Stimulated activated CD4-positive, alpha-beta T cell treated with anti-CD3 and anti-CD28 coated beads, Interleukin-2, amount 100 ng/mL, for 4 hours (primary cell): ENCODE results near the gene SCAMP3.
"Not testable (repeated sequence)": the region's sequence is repeated elsewhere in the genome, so short reads cannot be mapped to it uniquely, and the experiment has no call there.

ENCODE experiments used
- DNase-seq: peaks from one replicate; pipeline ENCODE4 v3.0.0-alpha.2; 2020; ENCODE audit warnings: low read depth

SCAMP3 gene

GRCh38 chr1:155254714-155255242 lies 7.4 kb downstream of the SCAMP3 start:
- DNase-seq: no peak

DNA sequence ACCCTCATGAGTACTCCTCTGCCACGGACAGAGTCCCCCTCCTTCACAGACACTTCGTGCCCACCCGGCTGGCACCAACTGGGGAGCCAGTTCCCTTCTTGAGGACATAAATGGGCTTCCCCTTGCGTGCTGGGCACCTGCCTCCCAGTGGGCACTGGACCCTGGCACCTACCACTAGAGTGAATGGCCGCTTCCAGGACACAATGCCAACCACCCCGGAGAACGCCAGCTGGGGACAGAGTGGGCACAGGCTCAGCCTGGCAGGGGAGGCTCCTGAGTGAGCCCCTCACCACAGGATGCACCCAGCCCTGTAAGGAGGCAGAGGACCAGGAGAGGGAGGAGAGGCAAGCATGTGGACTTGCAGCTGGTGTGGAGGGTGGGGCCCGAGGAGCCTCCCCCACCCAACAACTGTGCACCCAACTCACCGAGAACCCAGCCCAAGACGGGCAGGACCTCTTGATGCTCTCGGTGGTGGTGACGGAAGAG lies 7.9 kb downstream of the SCAMP3 start:
- no peak for DNase-seq

GRCh38 chr1:155253797-155254196 lies 8.4 kb downstream of the SCAMP3 start:
- DNase-seq: no peak

DNA sequence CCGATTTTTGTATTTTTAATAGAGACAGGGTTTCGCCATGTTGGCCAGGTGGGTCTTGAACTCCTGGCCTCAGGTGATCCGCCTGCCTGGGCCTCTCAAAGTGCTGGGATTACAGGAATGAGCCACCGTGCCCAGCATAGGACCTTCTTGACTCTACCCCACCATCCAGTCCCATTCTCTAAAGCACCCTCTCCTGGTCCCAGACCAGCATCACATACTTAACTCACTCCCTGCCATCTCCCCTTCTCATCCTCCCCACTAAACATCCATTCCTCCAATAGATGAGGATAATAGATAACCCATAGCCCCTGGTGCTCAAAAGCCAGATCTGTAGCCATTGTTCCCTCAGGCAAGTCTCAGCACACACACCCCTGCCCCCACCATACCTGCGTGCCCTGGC lies 9.0 kb downstream of the SCAMP3 start:
- no peak for DNase-seq

DNA sequence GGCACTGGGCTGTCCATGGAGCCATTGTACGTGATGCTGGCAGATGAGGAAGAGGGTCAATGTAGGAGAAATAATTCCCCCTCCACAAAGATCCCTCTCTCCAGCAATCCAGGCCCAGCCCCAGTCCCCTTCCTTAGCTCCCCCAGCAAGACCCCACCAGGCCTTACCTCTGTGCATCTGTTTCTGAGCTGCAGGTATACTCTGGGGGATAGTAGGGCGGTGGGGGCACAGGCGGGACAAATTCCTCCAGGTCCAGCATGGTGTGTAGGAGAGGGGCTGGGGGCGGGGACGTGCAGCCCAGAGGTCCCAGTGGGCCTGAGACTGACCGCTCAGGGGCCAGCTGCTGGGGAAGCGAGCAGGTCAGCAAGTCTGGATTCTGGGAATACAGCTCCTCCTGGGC lies 10.6 kb downstream of the SCAMP3 start:
- no peak for DNase-seq

DNA sequence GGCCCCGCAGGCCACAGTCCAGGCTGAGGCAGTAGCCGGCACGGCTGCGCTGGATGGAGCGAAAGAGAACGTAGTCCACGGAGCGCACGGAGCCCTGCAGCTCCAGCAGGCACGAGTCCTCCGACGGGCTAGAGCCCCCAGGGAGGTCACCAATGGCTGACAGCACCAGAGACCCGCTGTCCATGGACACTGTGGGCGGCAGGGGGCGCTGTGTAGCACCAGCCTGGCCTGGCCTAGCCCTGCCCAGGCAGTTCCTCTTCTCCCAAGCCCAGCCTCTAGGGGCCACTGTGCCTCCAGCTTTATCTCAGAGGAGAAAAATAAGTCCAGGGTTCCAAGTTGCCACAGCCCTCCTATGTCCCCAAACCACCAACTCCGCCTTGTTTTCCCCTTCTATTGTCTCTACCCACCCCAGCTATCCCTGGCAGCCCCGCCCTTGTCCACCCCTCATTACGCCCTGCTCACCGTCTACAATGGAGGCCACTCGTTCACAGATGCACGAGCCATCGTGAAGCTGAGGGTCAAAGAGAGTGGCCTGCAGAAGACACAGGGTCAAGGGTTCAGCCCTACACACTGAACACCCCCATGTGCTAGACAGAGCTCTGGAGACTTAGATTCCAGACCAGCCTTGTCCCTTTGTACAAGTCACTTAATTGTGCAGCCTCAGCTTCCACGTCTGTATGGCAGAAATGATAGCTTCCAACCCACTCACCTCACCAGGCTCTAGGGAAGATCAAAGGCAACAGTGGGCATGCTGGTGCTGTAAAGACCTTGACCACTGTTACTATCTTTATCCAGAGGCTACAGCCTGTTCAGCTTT lies 11.3 kb downstream of the SCAMP3 start:
- DNase-seq: peak; percentile 92

DNA sequence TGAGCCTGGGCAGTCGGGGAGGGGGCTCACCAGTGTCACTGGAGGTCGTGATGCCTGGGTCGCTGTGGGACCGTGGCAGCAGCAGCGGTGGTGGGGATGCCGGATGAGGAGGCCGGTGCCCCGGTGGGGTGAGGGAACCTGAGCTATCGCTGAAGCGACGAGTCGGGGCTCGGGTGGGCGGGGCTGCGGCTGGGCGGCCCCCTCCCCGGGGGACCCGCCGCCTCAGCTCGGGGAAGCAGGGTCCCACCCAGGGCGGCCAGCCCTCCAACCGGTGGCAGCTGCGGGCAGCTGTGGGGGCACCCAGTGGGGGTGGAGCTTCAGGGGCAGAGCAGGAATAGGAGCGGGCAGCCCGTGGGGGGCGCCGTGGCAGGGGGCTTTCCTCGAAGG lies 11.9 kb downstream of the SCAMP3 start:
- DNase-seq: no peak

DNA sequence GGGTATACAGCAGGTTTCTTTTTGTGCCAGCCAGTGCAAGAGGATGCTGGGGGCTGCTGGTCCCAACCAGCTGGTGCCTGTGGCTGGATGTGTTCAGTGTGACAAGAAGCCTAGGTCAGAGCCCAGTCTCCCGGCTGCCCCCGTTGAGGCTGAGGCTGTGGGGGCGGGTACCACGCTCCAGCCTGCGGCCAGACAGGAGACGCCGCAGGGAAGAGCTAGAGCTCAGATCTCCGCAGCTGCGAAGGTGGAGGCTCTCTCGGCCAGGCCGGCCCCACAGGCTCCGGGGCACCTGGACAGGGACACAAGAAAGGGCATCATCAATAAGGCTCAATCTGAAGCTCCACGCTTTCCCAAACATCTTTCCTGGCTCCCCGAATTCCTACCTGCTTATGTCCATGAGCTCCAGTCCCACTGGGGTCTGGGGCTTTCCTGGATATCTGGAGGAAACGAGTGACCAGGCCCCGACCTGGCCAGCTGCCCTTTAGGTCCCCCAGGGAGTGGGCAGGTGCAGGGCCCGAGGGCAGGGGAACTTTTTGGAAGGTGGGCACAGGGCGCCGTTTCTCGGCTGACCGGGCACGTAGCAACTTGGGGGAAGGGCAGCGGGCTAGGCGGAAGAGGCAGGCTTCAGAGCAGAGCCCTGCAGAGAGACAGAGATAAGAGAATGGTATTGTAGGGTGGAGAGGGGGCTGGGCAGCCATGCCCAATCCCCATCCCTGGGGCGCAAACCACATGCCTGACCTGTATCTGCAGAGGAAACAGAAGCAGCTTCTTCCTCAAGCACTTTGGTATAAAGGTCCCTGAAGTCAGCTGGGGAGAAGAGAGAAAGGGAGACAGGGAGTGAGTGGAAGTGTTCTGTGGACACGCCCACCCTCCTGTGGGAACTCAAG lies 14.2 kb downstream of the SCAMP3 start:
- DNase-seq: no peak

- not testable (repeated sequence) for DNase-seq
These were observed 15.4 kb downstream of the SCAMP3 start for GRCh38 chr1:155246796-155247195.

GRCh38 chr1:155245163-155245524 lies 17.0 kb downstream of the SCAMP3 start:
- no peak for DNase-seq

GRCh38 chr1:155244368-155245162 lies 17.6 kb downstream of the SCAMP3 start:
- DNase-seq: peak; percentile 81

- DNase-seq: no peak
These were observed 19.3 kb downstream of the SCAMP3 start for GRCh38 chr1:155242805-155243358.

DNA sequence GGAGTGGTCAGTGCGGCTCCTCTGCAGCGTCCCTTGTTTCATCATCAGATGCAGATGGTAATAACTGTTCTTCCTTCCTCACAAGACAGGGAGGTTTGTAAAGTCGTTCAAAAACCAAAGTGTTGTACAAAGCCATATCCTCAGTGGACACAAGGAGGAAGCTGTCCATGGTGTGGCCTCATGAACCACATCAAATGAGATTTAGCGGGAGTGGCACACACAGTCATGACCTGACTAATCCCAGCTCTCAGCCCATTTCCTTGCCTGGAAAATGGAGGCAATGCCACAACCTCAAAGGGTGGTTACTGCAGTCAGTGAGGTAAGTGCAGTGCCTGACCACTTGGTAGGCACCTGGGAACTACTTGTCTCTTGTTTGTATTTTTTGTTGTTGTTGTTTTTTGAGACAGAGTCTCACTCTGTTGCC lies 20.3 kb downstream of the SCAMP3 start:
- DNase-seq: no peak

- DNase-seq: peak; percentile 53
These were observed 21.0 kb downstream of the SCAMP3 start for GRCh38 chr1:155241069-155241679.

DNA sequence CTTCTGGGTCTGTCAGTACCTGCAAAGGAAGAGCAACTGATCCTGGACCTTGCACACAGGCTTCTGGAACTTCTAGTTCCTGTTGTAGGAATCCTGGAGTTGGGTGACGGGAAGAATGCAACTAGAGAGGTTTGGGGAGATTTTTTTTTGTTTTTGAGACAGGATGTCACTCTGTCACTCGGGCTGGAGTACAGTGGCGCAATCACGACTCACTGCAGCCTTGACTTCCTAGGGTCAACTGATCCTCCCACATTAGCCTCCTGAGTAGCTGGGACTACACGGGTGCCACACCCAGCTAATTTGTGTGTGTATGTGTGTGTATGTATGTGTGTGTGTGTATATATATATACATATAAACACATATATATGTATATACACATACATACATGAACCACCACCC lies 25.7 kb downstream of the SCAMP3 start:
- DNase-seq: no peak

DNA sequence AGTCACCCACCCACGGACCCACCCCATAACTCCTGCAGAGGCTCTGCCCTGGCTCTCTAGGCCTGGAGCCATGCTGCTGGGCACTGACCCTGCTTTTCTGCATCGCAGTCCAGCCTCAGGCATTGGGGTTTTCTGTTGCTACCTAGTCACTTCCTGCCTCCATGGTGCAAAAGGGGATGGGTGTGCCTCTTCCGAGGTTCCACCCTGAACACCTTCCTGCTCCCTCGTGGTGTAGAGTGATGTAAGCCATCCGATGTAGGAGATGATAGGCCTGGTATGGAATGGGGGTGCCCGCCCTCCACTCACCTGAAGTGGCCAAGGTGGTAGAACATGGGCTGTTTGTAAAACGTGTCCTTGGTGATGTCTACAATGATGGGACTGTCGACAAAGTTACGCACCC lies 26.8 kb downstream of the SCAMP3 start:
- DNase-seq: not testable (repeated sequence)

DNA sequence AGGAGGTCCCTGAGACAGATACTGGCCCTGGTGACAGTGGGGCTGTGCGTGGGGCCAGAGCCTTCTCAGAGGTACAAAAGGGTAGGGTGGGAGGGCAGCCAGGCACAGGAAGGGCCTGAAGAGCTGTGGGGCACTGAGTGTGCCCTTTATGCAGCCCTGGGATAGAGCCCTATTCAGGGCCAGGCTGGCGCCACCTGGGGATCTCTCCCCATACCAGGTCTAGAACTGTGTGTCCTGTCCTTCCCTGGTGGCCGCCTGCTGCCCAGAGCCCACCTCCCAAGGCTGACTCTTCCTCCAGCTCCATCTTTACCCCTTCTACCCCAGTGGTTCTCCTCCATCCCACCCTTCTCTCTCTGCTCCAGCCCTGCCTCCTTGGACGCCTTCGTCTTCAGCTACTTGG lies 28.7 kb downstream of the SCAMP3 start:
- DNase-seq: not testable (repeated sequence)

DNA sequence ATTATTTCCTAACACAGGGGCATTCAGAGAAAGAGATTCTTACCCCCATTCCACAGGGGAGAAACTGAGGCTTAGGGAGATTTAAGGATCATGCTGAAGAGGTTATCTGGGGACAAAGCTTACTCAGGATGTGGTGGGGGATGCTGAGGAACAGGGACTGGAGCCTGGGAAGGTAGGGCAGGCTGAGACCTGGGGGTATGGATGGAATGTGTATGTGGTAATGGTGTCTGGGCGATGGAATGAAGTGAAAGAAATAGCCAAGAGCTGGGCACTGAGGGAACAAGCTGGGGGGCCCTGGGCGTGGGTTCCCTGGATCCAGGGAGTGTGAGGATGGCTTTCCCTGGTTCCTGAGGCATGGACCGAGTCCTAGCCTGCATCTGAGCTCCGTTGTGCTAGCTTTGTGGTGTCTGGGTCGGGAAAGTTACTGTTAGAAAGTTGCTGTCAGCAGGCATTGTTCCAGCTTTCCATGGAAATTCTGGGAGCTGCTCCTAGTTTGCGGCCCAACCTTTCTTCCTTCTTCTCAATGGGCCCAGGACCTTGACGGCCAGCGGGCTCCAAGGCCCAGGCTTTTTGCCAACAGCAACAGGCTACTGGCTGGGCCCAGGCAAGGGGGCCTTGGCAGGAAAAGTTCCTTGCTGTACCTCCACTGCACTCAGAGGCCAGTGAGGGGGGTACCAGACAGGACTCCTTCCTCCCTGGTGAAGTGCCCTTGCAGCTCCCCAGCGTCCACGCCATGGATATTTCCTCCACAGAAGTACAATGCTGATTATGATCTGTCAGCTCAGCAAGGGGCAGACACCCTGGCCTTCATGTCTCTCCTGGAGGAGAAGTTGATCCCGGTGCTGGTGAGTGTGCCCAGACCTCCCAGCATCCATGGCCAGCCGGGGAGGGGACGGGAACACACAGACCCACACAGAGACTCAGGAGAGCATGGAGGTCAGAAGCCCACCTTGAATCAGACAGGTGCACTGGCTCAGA lies 29.9 kb downstream of the SCAMP3 start:
- DNase-seq: not testable (repeated sequence)

DNA sequence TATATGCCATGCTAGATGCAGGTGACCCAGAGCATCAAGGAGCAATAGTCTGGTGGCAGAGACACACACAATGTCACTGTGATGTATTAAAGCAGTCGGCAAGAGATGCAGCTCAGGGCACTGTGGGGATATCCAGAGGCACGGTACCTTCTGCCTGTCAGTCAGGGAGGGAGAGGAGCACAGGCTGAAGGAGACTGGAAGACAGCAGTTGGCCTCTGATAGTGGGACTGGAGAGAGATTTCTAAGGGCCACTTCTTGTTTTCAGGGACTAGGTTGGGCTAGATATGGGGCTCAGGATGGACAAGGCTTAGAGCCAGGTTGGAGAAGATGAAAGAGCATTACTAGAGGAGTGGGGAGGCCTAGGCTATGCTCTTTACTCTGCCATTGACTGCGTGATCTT lies 30.9 kb downstream of the SCAMP3 start:
- DNase-seq: not testable (repeated sequence)

DNA sequence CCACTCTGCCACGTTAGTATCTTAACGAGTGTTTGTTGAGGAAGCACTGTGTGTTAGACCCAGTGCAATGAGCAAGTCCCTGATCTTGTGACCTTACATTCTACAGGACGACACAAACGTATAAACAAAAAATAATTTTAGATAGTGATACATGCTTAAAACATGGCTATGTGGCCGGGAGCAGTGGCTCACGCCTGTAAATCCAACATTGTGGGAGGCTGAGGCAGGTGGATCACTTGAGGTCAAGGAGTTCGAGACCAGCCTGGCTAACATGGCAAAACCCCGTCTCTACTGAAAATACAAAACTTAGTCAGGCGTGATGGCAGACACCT lies 34.1 kb downstream of the SCAMP3 start:
- DNase-seq: no peak
